GM19240 (cell line): ENCODE data around the gene BMP8A.

Experiments
- DNase-seq: peaks from one replicate; pipeline ENCODE4 v3.0.0; 2011; ENCODE audit warnings: low spot score; ENCODE audit not compliant: insufficient read length

Gene BMP8A

DNA sequence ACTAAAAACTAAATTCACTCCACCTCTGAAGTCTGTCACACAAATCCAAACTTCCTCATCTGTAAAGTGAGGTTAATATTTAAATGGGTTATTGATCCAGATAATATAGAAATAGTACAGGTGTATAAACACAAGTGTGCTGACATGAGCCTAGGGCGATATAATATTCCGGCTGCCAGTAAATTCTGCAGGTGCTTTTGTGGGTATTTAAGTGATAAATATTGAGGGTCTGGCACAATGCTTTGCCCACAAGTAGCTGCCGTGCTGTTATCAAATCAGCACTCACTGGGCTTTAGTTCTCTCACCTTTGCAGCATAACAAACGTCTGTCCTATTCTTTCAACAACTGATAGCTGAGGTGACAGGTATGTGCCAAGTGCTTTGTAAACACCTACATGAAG lies 77.6 kb downstream of the BMP8A start:
- no peak for DNase-seq

DNA sequence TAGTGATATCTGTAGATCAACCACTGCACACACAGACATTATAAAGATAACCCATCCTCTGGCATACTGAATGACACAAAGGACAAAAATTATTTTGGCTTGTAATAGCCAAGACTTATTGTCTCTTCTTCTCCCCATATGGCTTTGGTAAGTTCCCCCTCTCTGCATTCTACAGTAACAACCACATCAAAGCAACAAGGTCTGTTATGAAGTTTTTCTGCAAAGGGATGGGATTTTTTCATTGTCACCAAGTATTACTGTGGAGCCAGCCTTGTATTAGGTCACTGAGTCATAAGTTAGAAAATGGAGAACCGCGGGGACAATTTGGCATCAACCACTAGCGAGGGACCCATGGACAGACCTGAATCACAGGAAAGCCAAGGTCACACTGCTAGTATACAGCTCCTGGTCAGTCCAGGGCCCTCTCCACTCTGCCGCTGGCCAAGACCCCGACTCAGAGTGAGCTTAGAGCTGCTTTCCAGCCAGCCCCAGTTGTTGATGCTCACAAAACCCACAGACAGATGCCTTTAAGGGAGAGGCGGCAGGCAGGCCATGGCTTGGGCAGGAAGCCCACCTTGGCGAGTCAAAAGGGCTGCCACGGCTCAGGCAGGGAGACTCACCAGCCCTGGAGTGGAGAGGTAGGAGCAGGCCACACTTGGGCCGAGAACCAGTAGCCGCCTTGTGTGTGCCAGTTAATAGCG lies 79.2 kb downstream of the BMP8A start:
- DNase-seq: no peak

DNA sequence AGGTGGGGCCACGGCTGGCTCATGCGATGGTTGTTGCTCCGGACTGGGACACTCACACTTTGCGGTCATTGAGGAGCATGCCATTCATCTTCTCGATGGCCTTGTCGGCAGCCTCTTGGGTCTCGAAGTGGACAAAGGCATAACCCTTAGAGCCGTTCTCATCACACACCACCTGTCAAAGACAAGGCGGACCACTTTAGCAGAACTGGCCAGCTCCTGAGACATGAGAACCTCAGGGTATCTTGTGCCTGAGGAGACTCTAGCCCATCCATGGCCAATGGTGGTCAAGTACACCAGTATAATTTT lies 79.7 kb downstream of the BMP8A start:
- DNase-seq: no peak

DNA sequence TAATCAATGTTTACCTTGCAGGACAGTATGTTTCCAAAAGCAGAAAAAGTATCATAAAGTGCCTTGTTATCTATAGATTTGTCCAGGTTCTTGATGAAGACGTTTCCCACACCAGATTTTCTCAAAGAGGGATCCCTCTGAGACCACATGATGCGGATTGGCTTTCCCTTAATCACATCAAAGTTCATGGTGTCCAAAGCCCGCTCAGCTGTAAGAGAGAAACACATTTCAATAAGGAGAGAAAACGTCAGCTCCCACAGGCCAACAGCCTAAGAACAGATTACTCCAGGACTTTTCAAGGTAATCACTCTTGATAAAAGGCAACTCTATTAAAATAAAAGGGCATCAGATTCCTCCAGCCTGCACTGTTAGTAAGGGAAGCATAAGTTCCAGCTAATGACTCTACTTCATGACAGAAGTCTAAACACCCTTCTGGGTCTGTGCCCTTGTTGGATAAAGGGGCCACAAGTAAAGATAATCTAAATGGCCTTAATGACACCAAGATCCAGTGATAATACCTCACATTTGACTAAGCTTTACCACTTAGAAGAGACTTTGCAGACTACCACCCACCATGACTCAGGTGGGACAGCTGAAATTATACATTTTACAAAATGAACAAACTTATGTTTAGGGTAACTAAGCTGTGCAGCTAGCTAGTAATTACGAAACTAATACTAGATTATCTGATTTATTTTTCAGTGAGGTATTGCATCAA lies 81.1 kb downstream of the BMP8A start:
- no peak for DNase-seq

DNA sequence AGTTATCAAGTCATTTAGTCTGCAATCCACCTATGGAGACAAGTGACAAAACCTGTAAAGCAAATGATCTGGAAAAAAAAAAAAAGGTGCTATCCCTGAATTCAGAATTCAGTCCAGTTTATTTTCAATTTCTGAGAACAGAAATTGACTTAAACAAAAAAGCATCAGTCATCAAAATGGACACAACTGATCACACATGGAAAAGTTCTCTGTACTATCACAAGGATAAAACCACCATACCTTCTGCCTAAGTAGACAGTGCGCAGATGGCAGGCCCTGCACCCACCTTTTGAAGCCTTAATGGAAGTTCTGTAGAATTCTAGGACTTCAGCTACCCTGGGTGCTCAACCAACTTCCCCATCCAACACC lies 81.6 kb downstream of the BMP8A start:
- DNase-seq: no peak

DNA sequence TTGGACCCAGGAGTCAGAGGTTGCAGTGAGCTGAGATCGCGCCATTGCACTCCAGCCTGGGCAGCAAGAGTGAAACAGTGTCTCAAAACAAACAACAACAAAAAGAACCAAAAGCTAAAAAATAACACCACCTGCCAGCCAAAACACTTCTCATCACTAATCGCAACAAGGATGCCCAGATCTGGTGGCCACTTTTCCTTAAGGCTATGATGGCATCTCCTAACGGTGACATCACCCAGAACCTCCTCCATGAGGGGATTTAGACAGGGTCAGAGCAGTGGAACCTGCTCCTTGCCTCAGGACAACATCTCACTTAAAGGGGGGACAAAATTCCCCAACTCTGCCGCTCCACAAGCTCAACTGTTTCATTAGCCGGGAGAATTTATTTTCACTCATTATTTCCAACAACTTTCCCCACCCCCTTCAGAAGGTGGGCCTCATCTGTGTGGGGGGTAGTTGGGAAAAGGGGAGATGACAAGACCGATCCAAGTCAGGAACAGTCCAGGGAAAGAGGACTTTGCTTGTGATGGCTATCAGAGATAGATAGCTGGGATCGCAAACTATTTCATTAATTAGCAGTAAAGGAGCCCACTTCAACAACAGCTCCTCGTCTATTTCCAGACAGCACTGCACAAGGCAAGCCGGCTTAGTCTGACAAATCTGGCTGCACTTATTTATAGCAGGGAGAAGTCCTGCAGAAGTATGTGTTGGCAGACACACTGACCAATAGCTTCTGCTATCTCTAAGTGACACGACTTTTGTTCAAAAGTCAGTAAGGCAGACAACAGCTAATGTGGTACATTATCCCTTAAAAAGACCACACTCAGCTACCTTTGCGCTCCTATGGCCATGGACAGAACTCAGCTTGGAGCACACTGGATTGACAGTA lies 82.5 kb downstream of the BMP8A start:
- DNase-seq: no peak

DNA sequence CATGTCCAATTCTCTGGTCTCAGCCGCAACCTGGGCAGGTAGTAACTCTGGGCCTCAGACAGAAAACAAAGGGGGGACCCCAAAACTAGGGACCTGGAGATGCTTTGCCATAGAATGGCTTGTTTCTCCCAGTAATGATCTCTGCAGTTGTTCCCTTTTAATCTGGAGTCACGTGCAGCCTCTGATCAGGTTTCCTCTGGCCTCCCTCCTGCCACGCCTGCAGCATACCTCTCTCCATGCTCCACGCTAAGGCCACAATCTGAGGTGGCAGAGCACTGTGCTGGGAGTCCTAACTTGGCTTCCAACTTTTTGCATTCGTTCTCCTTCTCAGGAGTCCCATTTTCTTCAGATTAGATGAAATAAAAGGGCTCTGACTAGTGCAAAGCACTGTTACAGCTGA lies 83.2 kb downstream of the BMP8A start:
- DNase-seq: no peak
